Lung (tissue), 12 donors: ENCODE results near the gene SHPK. TPM values are rescaled to one million over a fixed set of nuclear protein-coding genes. Genes with fewer than 3 reads are reported as not detected.

Experiments
- ATAC-seq: fragments of 200-7000 bp; cut with Tn5 transposase; one replicate; pipeline ENCODE4 v1.9.1; 2020; ENCODE audit warnings: moderate number of reproducible peaks; ENCODE audit not compliant: insufficient read depth, low FRiP score
- DNase-seq, 3 donors: peaks; one replicate each; pipeline ENCODE4 v3.0.0-alpha.2; 2013 to 2017
- H3K27ac ChIP-seq, 2 donors: one replicate each; pipeline ENCODE4 v1.5.1; 2013; ENCODE audit warnings: mild to moderate bottlenecking in 2 of 2, moderate library complexity in 2 of 2, control low read depth in 1 of 2, inconsistent platforms in 1 of 2, low read depth in 1 of 2, low read length in 1 of 2
- H3K27me3 ChIP-seq, 3 donors: one replicate each; pipeline ENCODE4 v1.5.1; 2013; ENCODE audit warnings: low read length in 2 of 3; ENCODE audit not compliant: control insufficient read depth in 3 of 3, insufficient read depth in 3 of 3
- H3K36me3 ChIP-seq, 4 donors: one replicate each; pipeline ENCODE4 v1.5.1; 2013; ENCODE audit warnings: low read length in 4 of 4, mild to moderate bottlenecking in 1 of 4, moderate library complexity in 1 of 4; ENCODE audit not compliant: control insufficient read depth in 4 of 4, insufficient read depth in 4 of 4
- H3K4me1 ChIP-seq, 5 donors: one replicate each; pipeline ENCODE4 v1.5.1; 2013; ENCODE audit warnings: low read length in 5 of 5, mild to moderate bottlenecking in 2 of 5, moderate library complexity in 1 of 5; ENCODE audit not compliant: control insufficient read depth in 5 of 5, insufficient read depth in 5 of 5
- H3K4me3 ChIP-seq: one replicate; pipeline ENCODE4 v1.5.1; 2013; ENCODE audit warnings: mild to moderate bottlenecking, control low read depth, moderate library complexity
- H3K9ac ChIP-seq, 2 donors: one replicate each; pipeline ENCODE4 v1.5.1; 2013; ENCODE audit warnings: low read length in 2 of 2, control low read depth in 1 of 2; ENCODE audit not compliant: insufficient read depth in 1 of 2
- H3K9me3 ChIP-seq, 4 donors: one replicate each; pipeline ENCODE4 v1.5.1; 2013; ENCODE audit warnings: low read length in 3 of 4, mild to moderate bottlenecking in 1 of 4, moderate library complexity in 1 of 4; ENCODE audit not compliant: control insufficient read depth in 4 of 4, insufficient read depth in 3 of 4
- WGBS, 2 donors: extraction: QIAGEN DNeasy Blood & Tissue Kit; methylation state at CpG; one replicate each; pipeline ENCODE4 v1.1.7; 2013; 5-methylcytosine and 5-hydroxymethylcytosine counted together
- polyA plus RNA-seq, 2 donors: library from polyadenylated mRNA; stranded (reverse); fragments of 200-250 nt; gene quantifications; one replicate each; pipeline ENCODE4 v1.2.1, GENCODE V29; 2013
- total RNA-seq, 2 donors: library from RNA; depleted of rRNA in 1 of 2; stranded (reverse); fragments of >200 nt in 1 of 2; gene quantifications; one replicate each; pipeline ENCODE4 v1.2.1, GENCODE V29; 2014 to 2021
- TF ChIP-seq, protein P1 (sequence below): IDR thresholded peaks from 2 replicates; pipeline ENCODE4 v1.5.1; 2012; ENCODE audit warnings: mild to moderate bottlenecking; ENCODE audit errors: control extremely low read depth, extremely low read depth
- donor health status: control.
- donor health status: control.
- donor health status: Bipolar disorder and iron deficiency.
- donor health status: healthy.
- donor health status: DM: yes; HTN: yes; CAD: no.

Gene SHPK
- total and polyA plus RNA-seq, 4 donors: 4.9 to 16.8 (median 11.3) TPM

DNA sequence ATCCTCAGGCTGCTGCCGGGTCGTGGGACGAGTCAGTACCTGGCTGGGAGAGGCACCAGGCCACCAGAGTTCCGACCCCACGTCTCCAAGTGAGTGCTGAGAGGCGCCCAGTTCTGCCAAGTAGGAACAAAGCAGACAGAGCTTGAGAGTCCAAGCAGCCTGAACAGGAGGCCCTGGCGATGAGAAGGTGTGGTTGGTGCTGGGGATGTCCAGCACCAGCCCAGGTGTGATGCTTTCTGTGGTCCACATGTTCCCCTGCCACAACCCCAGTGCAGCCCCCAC is 21.5 kb upstream of the SHPK start:
- peaks cover 0 to 29% (median 1%) of the 10 kb centered on the region in 4 donors for H3K36me3 ChIP-seq
- H3K4me3 ChIP-seq: no peak overlapping the region
- 87 to 90% methylated on average over 7 of the region's 7 CpGs for WGBS, 2 donors
- no peaks in the 10 kb centered on the region for H3K9me3 ChIP-seq
- no peak for ATAC-seq
- H3K4me1 ChIP-seq: peaks cover 0 to 17% (median 0%) of the 10 kb centered on the region in 5 donors
- TF ChIP-seq, protein P1, sequence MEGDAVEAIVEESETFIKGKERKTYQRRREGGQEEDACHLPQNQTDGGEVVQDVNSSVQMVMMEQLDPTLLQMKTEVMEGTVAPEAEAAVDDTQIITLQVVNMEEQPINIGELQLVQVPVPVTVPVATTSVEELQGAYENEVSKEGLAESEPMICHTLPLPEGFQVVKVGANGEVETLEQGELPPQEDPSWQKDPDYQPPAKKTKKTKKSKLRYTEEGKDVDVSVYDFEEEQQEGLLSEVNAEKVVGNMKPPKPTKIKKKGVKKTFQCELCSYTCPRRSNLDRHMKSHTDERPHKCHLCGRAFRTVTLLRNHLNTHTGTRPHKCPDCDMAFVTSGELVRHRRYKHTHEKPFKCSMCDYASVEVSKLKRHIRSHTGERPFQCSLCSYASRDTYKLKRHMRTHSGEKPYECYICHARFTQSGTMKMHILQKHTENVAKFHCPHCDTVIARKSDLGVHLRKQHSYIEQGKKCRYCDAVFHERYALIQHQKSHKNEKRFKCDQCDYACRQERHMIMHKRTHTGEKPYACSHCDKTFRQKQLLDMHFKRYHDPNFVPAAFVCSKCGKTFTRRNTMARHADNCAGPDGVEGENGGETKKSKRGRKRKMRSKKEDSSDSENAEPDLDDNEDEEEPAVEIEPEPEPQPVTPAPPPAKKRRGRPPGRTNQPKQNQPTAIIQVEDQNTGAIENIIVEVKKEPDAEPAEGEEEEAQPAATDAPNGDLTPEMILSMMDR: no peak
- DNase-seq: no peak
- H3K27ac ChIP-seq: no peak overlapping the region
- no peaks in the 10 kb centered on the region for H3K27me3 ChIP-seq
- H3K9ac ChIP-seq: no peak overlapping the region

DNA sequence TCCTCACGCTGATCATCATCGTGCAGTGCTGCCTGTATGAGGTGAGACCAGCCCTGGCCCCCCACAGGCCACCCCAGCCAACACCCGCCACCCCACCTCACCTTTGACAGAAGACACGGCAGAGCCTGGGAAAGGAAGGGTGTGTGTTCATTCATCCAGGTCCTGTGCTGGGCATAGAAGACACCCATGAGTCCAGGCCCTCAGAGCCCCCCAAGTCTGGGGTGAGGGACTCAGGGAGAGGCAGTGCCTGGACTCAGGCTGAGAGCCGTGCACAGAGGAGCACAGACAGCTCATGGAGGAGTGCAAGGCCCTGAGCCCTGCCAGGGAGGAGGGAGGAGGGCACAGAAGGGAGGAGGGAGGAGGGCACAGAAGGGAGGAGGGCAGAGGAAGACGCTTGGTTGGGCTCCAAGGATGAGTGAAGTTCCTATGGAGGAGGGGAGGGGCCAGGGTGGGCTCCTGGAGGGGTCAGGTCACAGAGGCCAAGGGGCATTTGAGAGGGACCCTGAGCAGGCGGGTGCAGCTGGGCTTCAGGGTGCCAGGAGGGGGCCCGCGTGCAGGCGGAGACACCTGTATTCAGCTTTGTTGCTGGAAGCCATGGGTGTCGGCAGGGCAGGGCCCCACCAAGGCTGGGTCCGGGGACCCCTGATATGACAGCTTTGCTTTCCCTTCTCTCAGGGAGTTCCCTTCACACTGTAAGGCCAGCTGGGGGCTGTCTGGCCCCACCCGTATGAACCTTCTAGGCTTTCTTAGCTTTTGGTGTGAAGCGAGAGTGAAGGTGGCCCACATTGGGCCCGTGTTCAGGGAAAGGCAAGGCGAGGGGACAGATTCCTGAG is 20.9 kb upstream of the SHPK start:
- H3K4me1 ChIP-seq: peaks cover 0 to 17% (median 0%) of the 10 kb centered on the region in 5 donors
- no peak overlapping the region for H3K27ac ChIP-seq
- H3K27me3 ChIP-seq: no peaks in the 10 kb centered on the region
- ATAC-seq: no peak
- TF ChIP-seq, protein P1: no peak
- no peaks in the 10 kb centered on the region for H3K9me3 ChIP-seq
- no peak overlapping the region for H3K9ac ChIP-seq
- H3K36me3 ChIP-seq: peaks cover 0 to 25% (median 1%) of the 10 kb centered on the region in 4 donors
- no peak overlapping the region for H3K4me3 ChIP-seq
- DNase-seq: no peak
- WGBS, 2 donors: 86 to 92% methylated on average over 16 of the region's 16 CpGs

DNA sequence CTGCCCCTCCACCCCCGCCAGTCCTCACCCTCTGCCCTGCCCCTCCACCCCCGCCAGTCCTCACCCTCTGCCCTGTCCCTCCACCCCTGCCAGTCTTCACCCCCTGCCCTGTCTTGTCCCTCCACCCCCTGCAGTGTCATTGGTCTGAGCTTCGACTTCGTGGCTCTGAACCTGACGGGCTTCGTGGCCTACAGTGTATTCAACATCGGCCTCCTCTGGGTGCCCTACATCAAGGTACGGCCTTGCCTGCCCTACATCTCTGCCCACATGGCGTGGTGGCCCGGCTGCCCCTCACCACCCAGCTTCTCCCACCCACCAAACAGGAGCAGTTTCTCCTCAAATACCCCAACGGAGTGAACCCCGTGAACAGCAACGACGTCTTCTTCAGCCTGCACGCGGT is 20.3 kb upstream of the SHPK start:
- TF ChIP-seq, protein P1: no peak
- ATAC-seq (no peak), DNase-seq (no peak)
- H3K36me3 ChIP-seq: peaks cover 0 to 20% (median 0%) of the 10 kb centered on the region in 4 donors
- H3K27me3 ChIP-seq: no peaks in the 10 kb centered on the region
- no peak overlapping the region for H3K4me3 ChIP-seq
- peaks cover 0 to 17% (median 0%) of the 10 kb centered on the region in 5 donors for H3K4me1 ChIP-seq
- WGBS, 2 donors: 87 to 94% methylated on average over 14 to 16 of the region's 16 CpGs
- H3K9me3 ChIP-seq: no peaks in the 10 kb centered on the region
- no peak overlapping the region for H3K27ac ChIP-seq
- no peak overlapping the region for H3K9ac ChIP-seq

DNA sequence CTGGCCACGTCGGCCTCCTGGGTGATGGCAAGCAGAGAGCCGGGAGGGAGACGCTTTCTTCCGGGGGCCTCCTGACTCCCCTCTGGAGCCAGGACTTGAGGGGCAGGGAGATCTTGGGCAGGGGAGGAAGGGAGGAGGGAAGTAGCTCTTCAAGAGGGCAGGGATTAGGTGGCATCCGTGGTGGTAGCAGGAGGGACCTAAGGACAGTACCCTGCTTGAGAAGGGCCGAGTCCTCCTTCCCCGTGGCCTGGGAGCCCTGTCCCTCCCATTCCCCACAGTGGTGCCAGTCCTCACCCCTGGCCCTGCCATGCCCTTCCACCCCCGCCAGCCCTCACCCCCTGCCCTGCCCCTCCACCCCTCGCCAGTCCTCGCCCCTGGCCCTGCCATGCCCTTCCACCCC is 19.7 kb upstream of the SHPK start:
- no peaks in the 10 kb centered on the region for H3K27me3 ChIP-seq
- ATAC-seq (no peak), DNase-seq (no peak)
- peaks cover 0 to 19% (median 0%) of the 10 kb centered on the region in 4 donors for H3K36me3 ChIP-seq
- no peak overlapping the region for H3K27ac ChIP-seq
- H3K9ac ChIP-seq: no peak overlapping the region
- 94 to 95% methylated on average over 11 of the region's 11 CpGs for WGBS, 2 donors
- TF ChIP-seq, protein P1: no peak
- no peaks in the 10 kb centered on the region for H3K9me3 ChIP-seq
- H3K4me1 ChIP-seq: peaks cover 0 to 17% (median 0%) of the 10 kb centered on the region in 5 donors
- no peak overlapping the region for H3K4me3 ChIP-seq
